HEK293 (cell line): ENCODE results near the gene SLC39A11.

ENCODE experiments used
- RBAK ChIP-seq: fragments of 450-650 bp; formaldehyde crosslinking; IDR thresholded peaks from 2 replicates; pipeline ENCODE4 v1.5.1; 2016; ENCODE audit warnings: missing biosample characterization, missing genetic modification characterization
- SP2 ChIP-seq: fragments of 450-650 bp; formaldehyde crosslinking; IDR thresholded peaks from 2 replicates; pipeline ENCODE4 v1.5.1; 2016; ENCODE audit warnings: missing biosample characterization, missing genetic modification characterization
- ZBTB1 ChIP-seq: fragments of 450-650 bp; formaldehyde crosslinking; IDR thresholded peaks from 2 replicates; pipeline ENCODE4 v1.5.1; 2016; ENCODE audit warnings: missing biosample characterization, missing genetic modification characterization
- ZFP3 ChIP-seq: fragments of 450-650 bp; formaldehyde crosslinking; IDR thresholded peaks from 2 replicates; pipeline ENCODE4 v1.5.1; 2016; ENCODE audit warnings: low read depth, missing biosample characterization, missing genetic modification characterization
- ZNF18 ChIP-seq: fragments of 450-650 bp; formaldehyde crosslinking; IDR thresholded peaks from 2 replicates; pipeline ENCODE4 v1.5.1; 2016; ENCODE audit warnings: missing biosample characterization, missing genetic modification characterization
- ZNF239 ChIP-seq: fragments of 450-650 bp; formaldehyde crosslinking; IDR thresholded peaks from 2 replicates; pipeline ENCODE4 v1.5.1; 2016; ENCODE audit warnings: missing biosample characterization, missing genetic modification characterization
- ZNF311 ChIP-seq: fragments of 450-650 bp; formaldehyde crosslinking; IDR thresholded peaks from 2 replicates; pipeline ENCODE4 v1.5.1; 2017; ENCODE audit warnings: missing biosample characterization, missing genetic modification characterization, borderline replicate concordance
- ZNF747 ChIP-seq: fragments of 450-650 bp; formaldehyde crosslinking; IDR thresholded peaks from 2 replicates; pipeline ENCODE4 v1.5.1; 2016; ENCODE audit warnings: missing biosample characterization, missing genetic modification characterization
- TF ChIP-seq, protein P1 (sequence below): fragments of 450-650 bp; formaldehyde crosslinking; IDR thresholded peaks from 2 replicates; pipeline ENCODE4 v1.5.1; 2016; ENCODE audit warnings: missing biosample characterization, missing genetic modification characterization
- TF ChIP-seq, protein P2 (sequence below): fragments of 450-650 bp; formaldehyde crosslinking; IDR thresholded peaks from 2 replicates; pipeline ENCODE4 v1.5.1; 2016; ENCODE audit warnings: missing biosample characterization, missing genetic modification characterization

- no peak for TF ChIP-seq ZNF747
- TF ChIP-seq, protein P1, sequence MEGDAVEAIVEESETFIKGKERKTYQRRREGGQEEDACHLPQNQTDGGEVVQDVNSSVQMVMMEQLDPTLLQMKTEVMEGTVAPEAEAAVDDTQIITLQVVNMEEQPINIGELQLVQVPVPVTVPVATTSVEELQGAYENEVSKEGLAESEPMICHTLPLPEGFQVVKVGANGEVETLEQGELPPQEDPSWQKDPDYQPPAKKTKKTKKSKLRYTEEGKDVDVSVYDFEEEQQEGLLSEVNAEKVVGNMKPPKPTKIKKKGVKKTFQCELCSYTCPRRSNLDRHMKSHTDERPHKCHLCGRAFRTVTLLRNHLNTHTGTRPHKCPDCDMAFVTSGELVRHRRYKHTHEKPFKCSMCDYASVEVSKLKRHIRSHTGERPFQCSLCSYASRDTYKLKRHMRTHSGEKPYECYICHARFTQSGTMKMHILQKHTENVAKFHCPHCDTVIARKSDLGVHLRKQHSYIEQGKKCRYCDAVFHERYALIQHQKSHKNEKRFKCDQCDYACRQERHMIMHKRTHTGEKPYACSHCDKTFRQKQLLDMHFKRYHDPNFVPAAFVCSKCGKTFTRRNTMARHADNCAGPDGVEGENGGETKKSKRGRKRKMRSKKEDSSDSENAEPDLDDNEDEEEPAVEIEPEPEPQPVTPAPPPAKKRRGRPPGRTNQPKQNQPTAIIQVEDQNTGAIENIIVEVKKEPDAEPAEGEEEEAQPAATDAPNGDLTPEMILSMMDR (tag by site-specific recombination): no peak
- TF ChIP-seq ZNF239 (tag by site-specific recombination): no peak
- no peak for TF ChIP-seq ZBTB1 (tag by site-specific recombination)
- TF ChIP-seq, protein P2, sequence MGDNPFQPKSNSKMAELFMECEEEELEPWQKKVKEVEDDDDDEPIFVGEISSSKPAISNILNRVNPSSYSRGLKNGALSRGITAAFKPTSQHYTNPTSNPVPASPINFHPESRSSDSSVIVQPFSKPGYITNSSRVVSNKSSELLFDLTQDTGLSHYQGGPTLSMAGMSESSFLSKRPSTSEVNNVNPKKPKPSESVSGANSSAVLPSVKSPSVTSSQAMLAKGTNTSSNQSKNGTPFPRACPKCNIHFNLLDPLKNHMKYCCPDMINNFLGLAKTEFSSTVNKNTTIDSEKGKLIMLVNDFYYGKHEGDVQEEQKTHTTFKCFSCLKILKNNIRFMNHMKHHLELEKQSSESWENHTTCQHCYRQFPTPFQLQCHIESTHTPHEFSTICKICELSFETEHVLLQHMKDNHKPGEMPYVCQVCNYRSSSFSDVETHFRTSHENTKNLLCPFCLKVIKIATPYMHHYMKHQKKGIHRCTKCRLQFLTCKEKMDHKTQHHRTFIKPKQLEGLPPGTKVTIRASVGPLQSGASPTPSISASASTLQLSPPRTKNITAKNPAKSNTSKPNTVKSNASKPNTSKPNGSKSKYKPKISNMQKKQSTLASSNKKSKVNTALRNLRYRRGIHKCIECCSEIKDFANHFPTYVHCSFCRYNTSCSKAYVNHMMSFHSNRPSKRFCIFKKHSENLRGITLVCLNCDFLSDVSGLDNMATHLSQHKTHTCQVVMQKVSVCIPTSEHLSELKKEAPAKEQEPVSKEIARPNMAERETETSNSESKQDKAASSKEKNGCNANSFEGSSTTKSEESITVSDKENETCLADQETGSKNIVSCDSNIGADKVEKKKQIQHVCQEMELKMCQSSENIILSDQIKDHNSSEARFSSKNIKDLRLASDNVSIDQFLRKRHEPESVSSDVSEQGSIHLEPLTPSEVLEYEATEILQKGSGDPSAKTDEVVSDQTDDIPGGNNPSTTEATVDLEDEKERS (tag by site-specific recombination): no peak
- no peak for TF ChIP-seq SP2 (tag by site-specific recombination)
- TF ChIP-seq ZNF18 (tag by site-specific recombination): no peak
- no peak for TF ChIP-seq RBAK (tag by site-specific recombination)
- TF ChIP-seq ZFP3 (tag by site-specific recombination): no peak
- TF ChIP-seq ZNF311 (tag by site-specific recombination): no peak
Observed at GRCh38 chr17:73028299-73028755, 64.2 kb downstream of the SLC39A11 start.
